GM21367 (cell line): Measurements from ENCODE around the gene RAPGEF1.
"Not testable (repeated sequence)": the region's sequence is repeated elsewhere in the genome, so short reads cannot be mapped to it uniquely, and the experiment has no call there.

ENCODE experiments used
- ATAC-seq: cut with Tn5 transposase; IDR thresholded peaks from one replicate; pipeline ENCODE4 v1.9.1; 2021; ENCODE audit not compliant: unreplicated experiment

The RAPGEF1 gene

DNA sequence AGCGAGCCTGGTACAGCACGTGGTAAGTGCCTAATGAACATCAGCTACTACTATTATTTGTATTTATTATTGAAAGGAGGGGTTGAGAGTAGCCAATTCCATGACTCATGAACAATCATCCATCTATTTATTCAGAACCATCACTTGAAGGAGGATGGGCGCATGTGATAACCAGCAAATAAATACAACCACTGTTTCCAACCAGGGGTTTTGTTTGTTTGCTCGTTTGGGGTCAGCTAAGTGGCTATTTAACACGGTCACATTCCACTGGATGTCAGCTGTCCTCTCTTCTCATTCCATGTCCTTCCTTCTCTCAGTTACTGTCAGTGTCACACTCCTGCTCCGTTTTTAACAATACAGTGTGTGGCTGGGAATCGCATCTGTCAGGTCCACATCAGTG, 8.6 kb downstream of the RAPGEF1 start:
- ATAC-seq = no peak

DNA sequence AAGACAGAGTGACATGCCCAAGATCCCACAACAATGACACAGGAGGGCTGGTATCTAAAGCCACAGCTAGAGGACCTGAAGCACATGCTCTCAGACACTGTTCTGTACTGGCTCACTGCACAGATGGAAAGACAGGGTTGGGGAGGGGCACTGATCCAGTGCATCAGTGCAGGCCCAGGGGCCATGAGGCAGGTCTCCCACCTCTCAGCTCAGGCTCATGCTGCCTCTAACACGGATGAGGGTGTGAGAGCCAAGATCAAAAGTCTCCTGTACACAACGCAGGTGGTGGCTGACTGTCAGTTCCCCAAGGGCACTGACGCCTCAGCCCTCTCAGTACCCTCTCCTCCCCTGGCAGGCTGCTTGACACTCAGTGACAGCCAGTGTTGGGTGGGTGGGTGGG, 10.9 kb downstream of the RAPGEF1 start:
- no peak for ATAC-seq

DNA sequence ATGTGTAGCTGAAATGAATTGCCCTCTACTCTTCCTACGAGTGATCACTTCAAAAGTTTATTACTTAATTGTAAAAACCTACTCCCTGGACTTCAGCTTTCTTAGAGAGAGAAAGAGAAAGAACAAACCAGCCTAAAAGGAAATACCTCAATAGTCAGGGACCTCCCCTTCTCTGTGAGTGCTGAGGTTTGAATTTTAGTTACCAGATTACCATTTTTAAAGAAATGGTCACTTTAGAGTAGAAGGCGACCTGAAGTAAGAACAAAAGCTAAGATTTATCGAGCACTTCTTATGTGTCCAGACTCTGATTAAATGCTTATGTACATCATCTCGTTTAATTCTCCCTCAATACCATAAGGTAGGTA, 11.3 kb downstream of the RAPGEF1 start:
- no peak for ATAC-seq

DNA sequence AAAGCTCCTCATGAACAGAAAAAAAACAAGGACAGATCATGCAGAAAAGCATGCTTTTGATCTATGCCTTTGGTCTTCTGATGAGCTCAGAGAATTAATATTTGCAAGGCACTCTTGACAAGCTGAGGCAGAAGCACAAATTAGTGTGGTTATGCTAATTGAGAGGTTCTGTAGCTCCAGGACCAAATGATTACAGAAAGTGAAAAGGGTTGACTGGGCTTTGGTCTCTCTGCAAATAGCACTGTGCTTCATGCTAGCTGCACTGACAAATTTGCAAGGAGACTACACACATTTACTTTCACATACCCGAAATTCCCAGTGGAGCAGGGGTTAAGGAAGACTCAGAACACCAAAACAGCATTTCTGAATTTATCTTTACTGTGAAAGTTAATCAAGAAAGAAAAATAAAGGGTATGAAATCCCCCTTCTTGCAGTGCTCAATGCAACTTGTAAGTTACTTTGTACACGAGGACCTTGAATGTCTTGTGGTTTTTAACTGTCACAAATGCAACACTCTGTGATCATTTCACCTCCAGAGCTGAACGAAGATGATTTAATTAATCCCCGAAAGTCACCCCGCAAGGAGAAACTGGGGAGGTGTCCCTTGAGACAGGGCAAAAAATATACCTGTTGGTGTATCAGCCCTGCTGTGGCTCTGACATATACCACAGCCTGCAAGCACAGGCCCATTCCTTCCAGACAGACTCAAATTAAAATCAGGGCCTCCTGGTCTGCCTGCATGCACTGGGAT, 11.9 kb downstream of the RAPGEF1 start:
- no peak for ATAC-seq

DNA sequence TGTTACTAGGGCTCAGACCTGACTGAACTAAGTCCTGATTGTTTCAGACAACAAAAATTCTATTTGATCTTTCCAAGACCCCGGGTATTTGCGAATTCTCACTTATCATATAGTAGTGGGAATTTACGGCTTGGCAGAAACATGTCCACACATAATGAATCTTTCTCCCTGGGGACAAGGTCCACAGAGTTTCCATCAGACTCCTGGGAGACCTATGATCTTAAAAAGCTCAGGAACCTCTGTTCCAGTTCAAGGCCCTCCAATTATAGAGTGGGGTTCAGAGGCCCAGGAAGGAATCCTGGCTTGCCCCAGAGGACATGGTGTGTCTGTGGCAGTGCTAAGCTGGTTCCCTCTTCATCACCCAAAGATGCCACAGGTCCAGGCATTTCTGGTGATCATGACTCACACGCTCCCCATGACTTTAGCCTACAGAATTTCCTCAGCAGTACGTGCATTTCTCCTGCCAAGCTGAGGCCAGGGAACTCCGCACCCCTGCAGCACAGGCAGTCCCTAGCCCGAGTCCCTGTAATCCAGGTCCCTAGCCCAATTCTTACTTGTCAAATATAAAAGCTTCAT, 12.6 kb downstream of the RAPGEF1 start:
- no peak for ATAC-seq

DNA sequence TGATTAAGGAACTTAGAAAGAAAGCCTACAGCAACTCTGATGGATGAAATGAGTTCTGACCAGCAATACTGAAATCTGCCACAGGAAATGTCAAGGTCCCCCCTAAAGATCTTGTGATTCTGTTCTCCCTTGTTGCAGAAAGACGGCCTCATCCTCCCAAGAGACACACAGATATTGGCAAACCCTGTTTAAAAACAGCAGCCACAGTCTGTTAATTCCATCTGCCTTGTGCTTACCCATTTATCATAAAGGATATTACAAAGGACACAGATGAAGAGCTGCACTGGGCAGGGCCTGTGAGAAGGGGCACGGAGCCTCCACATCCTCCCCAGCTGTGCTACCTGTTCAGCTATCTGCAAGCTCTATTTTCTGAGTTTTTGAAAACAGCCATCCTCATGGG, 15.2 kb downstream of the RAPGEF1 start:
- no peak for ATAC-seq

DNA sequence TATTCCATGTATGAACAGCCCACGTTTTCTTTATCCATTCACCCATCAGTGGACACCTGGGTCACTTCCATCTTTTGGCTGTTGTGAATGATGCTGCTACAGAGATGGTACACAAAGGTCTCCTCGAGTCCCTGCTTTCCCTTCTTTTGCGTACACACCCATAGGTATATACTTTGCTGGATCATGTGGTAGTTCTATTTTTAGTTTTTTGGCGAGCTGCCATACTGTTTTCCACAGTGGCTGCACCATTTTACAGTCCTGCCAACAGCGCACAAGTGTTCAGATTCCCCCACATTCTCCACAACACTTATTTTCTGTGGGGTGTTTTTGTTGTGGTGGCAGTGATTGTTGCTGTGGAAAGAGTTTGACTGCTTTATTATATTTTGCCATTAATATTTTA, 16.2 kb downstream of the RAPGEF1 start:
- ATAC-seq = no peak

DNA sequence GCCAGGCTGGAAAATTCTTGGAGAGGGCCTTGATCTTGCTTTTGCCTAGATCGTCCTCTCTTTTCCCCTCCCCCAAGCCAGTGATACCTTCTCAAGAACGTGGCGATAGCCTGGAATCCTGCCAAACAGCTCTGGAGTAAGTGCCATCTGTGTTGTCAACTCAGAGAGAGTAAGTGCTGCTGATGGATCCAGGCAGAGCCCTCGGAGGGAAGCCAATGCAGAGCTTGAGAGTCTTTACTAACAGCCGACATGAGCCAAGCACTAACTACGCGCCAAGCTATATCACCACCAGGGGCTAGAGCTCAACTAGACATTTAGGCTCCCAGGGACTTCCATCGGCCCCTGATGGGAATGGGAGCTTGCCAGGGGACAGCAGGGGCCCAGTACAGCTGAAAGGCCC, 17.6 kb downstream of the RAPGEF1 start:
- no peak for ATAC-seq

DNA sequence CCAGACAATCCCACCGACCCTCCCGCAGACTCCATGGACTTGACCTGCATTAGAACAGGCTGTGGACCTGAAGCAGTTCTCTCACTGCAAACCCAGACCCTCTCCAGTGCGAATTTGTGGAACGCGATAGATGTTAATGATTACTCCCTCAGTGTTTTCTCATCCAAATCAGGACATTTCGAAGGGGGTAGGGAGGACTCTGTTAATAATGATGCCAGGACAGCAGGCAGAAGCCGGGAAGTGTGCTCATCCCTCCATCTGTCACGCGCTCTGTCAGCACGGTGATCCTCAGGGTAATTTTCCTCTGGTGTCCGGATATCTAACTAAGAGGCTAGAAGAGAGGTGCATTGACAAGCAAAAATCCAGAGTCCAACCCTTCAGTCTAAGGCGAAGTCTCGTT, 18.8 kb downstream of the RAPGEF1 start:
- no peak for ATAC-seq

DNA sequence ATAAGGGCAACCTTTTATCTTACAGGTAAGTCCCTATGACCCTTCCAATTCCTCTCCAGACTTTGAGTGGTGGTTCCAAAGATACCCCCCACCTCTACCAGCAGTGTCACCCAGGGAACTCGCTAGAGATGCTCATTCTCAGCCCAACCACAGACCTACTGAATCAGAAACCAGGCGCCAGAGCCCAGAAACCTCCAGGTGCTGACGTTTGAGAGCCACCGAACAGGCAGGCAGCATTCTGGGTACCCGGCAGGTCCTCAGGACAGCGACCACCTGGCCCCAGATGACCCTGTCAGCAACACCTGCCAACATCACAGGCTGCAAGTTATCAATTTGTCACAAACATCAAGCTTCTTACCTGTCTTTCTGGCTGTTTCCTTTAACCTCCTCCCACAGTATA, 19.5 kb downstream of the RAPGEF1 start:
- ATAC-seq = no peak

DNA sequence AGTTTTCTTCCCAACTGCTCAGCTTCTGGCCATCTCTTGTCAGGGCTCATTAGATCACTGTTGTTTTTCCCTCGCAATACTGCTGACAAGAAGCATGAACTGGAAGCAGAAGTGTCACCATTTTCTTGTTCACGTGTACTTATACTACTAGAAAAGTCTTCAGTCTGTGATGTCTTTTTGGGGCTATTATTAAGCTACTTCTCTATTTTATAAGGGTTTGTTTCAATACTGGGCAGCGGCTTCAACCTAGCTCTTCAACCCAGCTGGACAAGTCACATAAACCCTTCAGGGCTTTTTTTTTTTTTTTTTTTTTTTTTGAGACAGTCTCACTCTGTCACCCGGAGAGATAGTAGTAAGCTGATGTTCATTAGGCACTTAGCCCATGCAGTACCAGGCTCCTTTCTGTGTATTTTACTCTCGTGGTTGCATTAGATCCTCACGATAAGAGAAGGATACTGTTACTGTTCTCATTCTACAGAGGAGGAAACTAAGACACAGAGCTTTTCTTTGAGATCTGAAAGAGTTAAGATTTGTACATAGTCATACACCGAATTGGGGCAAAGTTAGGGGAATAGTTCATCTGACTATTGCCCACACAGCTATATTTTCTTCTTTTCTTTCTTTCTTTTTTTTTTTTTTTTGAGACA, 20.5 kb downstream of the RAPGEF1 start:
- ATAC-seq = no peak

DNA sequence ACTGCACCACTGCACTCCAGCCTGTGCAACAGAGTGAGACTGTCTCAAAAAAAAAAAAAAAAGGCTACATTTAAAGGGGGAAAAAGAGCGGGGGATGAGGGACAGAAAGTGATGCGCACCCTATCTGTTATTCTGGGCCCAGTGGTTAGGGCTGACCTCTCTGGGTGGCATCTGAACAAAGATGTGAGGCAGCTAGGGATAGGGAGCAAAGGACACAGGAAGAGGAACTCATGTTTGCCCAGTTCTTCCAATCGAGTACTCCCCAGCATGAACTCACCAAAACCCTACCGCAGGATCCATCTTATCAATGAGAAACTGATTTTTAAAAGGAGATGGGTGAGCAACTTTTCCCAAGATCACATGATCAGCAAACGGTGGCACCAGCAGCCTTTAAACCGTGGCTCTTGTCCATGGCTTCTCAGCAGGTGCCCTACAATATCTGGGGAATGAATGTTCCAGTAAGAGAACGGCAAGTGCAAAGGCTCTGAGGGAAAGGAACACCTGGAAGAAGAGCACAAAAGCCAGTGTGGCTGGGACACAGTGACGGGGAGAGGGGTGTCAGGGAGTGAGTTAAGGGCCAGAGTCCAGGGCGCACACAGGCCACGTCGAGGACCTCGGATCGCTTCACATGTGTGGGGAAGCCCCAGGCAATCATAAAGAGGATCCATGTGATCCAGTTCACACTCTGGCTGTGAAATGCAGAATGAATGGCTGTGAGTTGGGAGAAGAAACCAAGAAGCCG, 22.0 kb downstream of the RAPGEF1 start:
- no peak for ATAC-seq

DNA sequence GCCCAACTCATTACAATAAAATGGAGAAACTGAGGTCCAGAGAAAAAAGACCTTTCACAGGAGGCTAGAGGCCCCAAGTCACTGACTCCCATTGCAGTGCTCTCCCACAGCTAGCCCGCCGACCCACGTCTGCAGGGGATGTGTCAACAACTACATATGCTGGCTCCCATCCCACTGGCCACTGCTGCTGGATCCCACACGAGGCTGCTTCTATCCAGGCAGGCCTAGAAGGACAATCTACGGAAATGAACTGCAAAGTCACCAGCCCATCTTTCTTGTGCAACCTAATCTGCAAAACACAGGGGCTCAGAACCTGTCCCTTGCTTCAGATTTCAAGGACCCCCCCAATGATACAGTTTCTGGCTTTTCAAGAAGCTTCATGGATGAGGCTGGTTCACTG, 24.0 kb downstream of the RAPGEF1 start:
- ATAC-seq = no peak

DNA sequence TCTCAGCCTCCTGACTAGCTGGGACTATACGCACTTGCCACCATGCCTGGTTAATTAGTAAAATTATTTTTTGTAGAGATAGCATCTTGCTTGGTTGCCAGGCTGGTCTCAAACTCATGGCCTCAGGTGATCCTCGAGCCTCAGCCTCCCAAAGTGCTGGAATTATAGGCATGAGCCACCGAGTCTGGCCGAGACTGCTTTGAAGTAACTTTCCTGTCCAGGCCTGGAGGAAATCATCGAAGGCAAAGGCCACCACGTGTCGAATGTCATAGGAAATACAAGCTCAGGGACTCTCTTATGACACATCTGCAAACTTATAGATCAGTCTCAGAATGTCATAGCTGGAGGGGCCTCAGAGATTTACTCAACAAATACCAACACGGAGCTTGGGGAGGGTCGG, 25.1 kb downstream of the RAPGEF1 start:
- no peak for ATAC-seq

DNA sequence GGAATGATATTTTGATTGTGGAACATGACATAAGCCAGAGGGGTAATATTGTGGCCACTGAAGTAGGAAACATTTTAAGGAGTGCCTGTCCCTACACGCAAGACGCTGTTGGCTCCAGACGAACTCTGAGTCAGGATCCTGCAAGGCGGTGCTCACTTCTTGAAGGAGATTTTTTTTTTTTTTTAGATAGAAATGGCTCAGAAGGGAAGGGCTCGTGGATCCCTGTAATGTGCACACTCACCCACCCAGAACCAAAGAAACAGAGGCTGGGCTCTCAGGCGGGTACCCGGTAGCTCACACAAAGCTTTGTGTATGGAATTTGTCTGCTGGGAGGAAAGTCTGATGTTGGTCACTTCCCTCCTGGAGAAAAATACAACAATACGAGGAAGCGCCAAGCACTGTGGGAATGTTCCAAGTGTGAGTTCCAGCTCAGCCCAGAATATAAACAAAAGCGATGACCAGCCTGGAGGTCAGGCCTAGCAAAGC, 25.7 kb downstream of the RAPGEF1 start:
- ATAC-seq = no peak

DNA sequence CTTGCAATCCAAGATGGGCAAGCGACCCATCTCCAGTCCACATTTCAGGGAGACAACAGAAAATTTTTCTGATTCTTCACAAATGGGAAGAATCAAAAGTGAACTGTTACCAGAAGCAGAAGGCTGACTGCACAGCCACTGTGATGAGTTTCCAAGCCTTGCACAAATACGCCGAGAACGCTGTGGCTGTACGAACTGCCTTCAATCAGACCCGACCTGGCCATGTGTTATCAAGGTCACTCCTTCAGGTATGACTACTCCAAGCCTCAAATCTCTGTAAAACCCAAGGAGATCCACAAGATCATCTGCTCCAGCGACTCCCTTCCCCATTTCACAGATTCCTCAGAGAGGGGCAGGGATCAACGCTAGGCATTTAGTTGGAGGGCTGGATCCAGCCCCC, 26.9 kb downstream of the RAPGEF1 start:
- ATAC-seq = no peak

DNA sequence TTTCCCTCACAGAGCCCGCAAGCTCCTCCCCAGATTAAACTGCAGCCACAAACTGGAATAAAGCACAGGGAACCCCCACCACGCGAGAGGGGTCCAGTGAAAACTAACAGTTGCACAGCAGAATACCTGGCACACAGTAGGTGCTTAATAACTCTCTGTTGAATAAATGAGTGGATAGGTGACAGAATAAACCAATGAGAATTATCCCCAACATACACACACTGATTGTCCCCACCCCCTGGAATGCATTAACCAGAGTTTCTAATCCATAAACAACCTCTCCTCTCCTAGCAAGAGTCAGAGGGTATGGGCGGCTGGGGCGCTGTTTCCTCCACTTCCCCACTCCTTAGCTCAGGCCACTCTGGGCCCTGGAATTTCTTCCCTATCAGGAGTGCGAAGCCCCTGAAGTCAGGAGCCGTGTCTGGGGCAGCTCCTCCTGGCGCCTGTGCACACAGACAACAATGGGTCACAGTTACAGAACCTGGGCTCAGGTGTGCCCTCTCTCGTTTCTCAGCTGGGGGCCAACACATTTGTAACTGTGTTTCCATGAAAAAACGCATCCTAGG, 27.6 kb downstream of the RAPGEF1 start:
- no peak for ATAC-seq

DNA sequence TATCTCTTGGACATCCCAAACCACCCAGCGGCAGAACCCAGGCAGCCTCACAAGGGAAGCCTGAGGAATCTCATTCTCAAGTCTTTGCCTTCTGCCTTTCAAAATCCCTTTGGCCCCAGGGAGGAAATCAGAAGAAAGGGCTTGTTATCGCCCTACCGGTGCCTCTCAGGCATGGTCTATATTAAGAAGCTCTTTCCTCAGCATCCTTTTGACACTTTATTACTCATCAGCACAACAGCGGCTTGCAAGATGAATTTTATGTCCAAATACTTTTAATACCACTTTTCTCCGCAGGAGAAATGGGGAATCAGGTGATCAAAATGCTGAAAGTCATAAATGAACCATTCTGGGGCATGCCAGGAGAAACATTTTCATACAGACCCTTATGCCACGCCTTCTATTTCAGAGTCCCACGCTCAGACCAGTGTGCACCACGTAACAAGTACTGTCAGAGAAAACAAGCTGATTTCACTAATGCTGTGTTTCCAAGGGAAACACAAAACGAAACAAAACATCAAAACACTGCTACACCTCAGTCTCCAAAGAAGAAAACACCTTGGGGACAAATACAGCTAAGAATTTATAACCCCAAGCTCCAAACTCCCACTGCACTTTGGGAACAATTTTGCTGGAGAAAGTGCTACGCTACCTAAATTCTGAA, 30.0 kb downstream of the RAPGEF1 start:
- ATAC-seq = no peak

DNA sequence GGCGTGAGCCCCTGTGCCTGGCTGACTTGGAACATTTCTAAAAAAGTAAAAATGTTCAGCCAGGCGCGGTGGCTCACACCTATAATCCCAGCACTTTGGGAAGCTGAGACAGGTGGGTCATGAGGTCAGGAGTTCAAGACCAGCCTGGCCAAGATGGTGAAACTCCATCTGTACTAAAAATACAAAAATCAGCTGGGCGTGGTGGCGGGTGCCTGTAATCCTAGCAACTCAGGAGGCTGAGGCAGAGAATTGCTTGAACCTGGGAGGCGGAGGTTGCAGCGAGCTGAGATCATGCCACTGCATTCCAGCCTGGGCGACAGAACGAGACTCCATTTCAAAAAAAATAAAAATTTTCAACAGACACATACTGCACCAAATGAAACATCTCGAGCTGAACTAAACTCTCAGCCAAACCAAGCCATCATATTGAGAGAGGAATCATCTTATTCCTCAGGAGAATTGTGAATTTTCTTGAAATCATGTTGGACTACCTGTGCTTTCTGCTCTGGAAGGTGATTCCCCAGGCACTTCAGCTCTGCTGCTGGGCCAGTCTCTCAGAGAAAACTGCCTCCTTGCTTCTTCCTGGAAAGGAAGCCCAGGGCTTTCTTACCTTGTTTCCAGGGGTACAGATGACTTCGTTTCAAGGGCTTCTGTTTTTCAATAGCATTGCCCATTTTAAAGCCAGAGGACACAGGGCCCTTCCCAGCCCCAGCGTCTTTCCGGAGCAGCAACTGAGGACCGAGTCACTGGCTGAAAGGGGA, 30.7 kb downstream of the RAPGEF1 start:
- ATAC-seq = not testable (repeated sequence)
